Neural cell (in vitro differentiated cells): ENCODE results near the gene ADAM11. TPM values are rescaled to one million over a fixed set of nuclear protein-coding genes. Genes with fewer than 3 reads are reported as not detected.

Source experiments
- H2AFZ ChIP-seq: fragments of 200-600, 300-800 bp; sonication (generic), shearing (Covaris generic); 2 replicates; pipeline ENCODE4 v1.6.0; 2014; ENCODE audit warnings: low read depth, mild to moderate bottlenecking, antibody characterized with exemption, low read length, moderate library complexity
- H3F3A ChIP-seq: fragments of 200-600 bp; shearing (Covaris generic); 2 replicates; pipeline ENCODE4 v1.6.1; 2016; ENCODE audit warnings: mild to moderate bottlenecking, moderate library complexity, mixed read lengths, antibody characterized with exemption, low read length; ENCODE audit not compliant: insufficient read depth, poor library complexity, severe bottlenecking
- H3K27ac ChIP-seq: fragments of 200-600, 300-800 bp; sonication (generic), shearing (Covaris generic); 2 replicates; pipeline ENCODE4 v1.5.1; 2014; ENCODE audit warnings: mild to moderate bottlenecking, low read length, moderate library complexity
- H3K27me3 ChIP-seq: fragments of 300-800, 200-600 bp; sonication (generic), shearing (Covaris generic); 2 replicates; pipeline ENCODE4 v1.6.0; 2014; ENCODE audit warnings: mild to moderate bottlenecking, low read depth, low read length, moderate library complexity; ENCODE audit not compliant: insufficient read depth
- H3K36me3 ChIP-seq: fragments of 300-800, 200-600 bp; sonication (generic), shearing (Covaris generic); 2 replicates; pipeline ENCODE4 v1.5.1; 2014; ENCODE audit warnings: mild to moderate bottlenecking, antibody characterized with exemption, low read length, moderate library complexity; ENCODE audit not compliant: insufficient read depth
- H3K4me2 ChIP-seq: fragments of 300-800, 200-600 bp; sonication (generic), shearing (Covaris generic); 2 replicates; pipeline ENCODE4 v1.6.0; 2014; ENCODE audit warnings: mild to moderate bottlenecking, low read length
- H3K4me3 ChIP-seq: fragments of 300-800, 200-600 bp; sonication (generic), shearing (Covaris generic); 2 replicates; pipeline ENCODE4 v1.5.1; 2014; ENCODE audit warnings: mild to moderate bottlenecking, low read length, moderate library complexity
- H3K79me2 ChIP-seq: fragments of 200-600 bp; shearing (Covaris generic); replicated peaks from 2 replicates; pipeline ENCODE4 v1.6.0; 2014; ENCODE audit warnings: mild to moderate bottlenecking, low read length, moderate library complexity; ENCODE audit not compliant: insufficient read depth
- H3K9ac ChIP-seq: fragments of 300-800, 200-600 bp; sonication (generic), shearing (Covaris generic); 2 replicates; pipeline ENCODE4 v1.6.1; 2016; ENCODE audit warnings: mild to moderate bottlenecking, low read length, mixed read lengths
- H3K9me2 ChIP-seq: fragments of 200-600 bp; shearing (Covaris generic); 2 replicates; pipeline ENCODE4 v1.6.1; 2016; ENCODE audit warnings: mild to moderate bottlenecking, low read length, mixed read lengths; ENCODE audit not compliant: insufficient read depth
- H3K9me3 ChIP-seq: fragments of 200-600, 300-800 bp; sonication (generic), shearing (Covaris generic); 2 replicates; pipeline ENCODE4 v1.6.1; 2016; ENCODE audit warnings: mild to moderate bottlenecking, mixed run types, low read length, moderate library complexity, mixed read lengths
- H4K20me1 ChIP-seq: fragments of 200-600 bp; shearing (Covaris generic); 2 replicates; pipeline ENCODE4 v1.6.1; 2016; ENCODE audit warnings: mild to moderate bottlenecking, mixed run types; ENCODE audit not compliant: insufficient read depth
- EP300 ChIP-seq: fragments of 450-650 bp; conservative IDR thresholded peaks from 2 replicates; pipeline ENCODE4 v1.6.1; 2014; ENCODE audit warnings: antibody characterized with exemption, mild to moderate bottlenecking, moderate library complexity; ENCODE audit not compliant: poor library complexity, severe bottlenecking
- EZH2 ChIP-seq: fragments of 200-600, 300-800 bp; shearing (Covaris generic), sonication (generic); IDR thresholded peaks from 2 replicates; pipeline ENCODE4 v1.6.1; 2014; ENCODE audit warnings: antibody characterized with exemption, low read length, borderline replicate concordance, mild to moderate bottlenecking; ENCODE audit not compliant: insufficient read depth, poor library complexity, severe bottlenecking
- MXI1 ChIP-seq: fragments of 450-650 bp; conservative IDR thresholded peaks from 2 replicates; pipeline ENCODE4 v1.6.1; 2014; ENCODE audit warnings: antibody characterized with exemption, mild to moderate bottlenecking; ENCODE audit not compliant: poor library complexity, severe bottlenecking
- POLR2AphosphoS5 ChIP-seq: IDR thresholded peaks from 2 replicates; pipeline ENCODE4 v1.6.1; 2012
- RAD21 ChIP-seq: fragments of 450-650 bp; conservative IDR thresholded peaks from 2 replicates; pipeline ENCODE4 v1.6.1; 2014; ENCODE audit warnings: antibody characterized with exemption, mild to moderate bottlenecking, moderate library complexity
- SMC3 ChIP-seq: fragments of 450-650 bp; conservative IDR thresholded peaks from 2 replicates; pipeline ENCODE4 v1.6.1; 2014; ENCODE audit warnings: antibody characterized with exemption, mild to moderate bottlenecking, moderate library complexity; ENCODE audit not compliant: poor library complexity
- TAF1 ChIP-seq: IDR thresholded peaks from 2 replicates; pipeline ENCODE4 v1.6.1; 2012; ENCODE audit warnings: low read depth
- polyA plus RNA-seq: library from polyadenylated mRNA; depleted of rRNA; stranded (reverse); fragments of >200 nt; gene quantifications from 2 replicates; pipeline ENCODE4 v1.2.3, GENCODE V29; 2014
- TF ChIP-seq, protein P1 (sequence below): fragments of 450-650 bp; IDR thresholded peaks from 2 replicates; pipeline ENCODE4 v1.5.1; 2014; ENCODE audit warnings: antibody characterized with exemption, mild to moderate bottlenecking, moderate library complexity; ENCODE audit not compliant: poor library complexity, severe bottlenecking

ADAM11 gene
- polyA plus RNA-seq, 1 donor from 2014 or later, result 25.8 TPM

GRCh38 chr17:44775136-44775837, 16.5 kb downstream of the ADAM11 start:
- Histone ChIP-seq H3K4me3 (peak overlapping the region; percentile 92), H3K27ac (peak overlapping the region; percentile 28), H3F3A (no peaks in the 10 kb centered on the region), H3K27me3 (peaks cover 6% of the 10 kb centered on the region), H3K9me3 (no peaks in the 10 kb centered on the region), H2AFZ (peak overlapping the region; percentile 54), H3K79me2 (no peaks in the 10 kb centered on the region), H3K9ac (peak overlapping the region; percentile 54), H3K9me2 (no peaks in the 10 kb centered on the region), H4K20me1 (no peaks in the 10 kb centered on the region), H3K4me2 (peak overlapping the region; percentile 89), H3K36me3 (no peaks in the 10 kb centered on the region)
- peak; percentile 22 for TF ChIP-seq POLR2AphosphoS5
- peak; percentile 66 for TF ChIP-seq SMC3
- TF ChIP-seq, protein P1, sequence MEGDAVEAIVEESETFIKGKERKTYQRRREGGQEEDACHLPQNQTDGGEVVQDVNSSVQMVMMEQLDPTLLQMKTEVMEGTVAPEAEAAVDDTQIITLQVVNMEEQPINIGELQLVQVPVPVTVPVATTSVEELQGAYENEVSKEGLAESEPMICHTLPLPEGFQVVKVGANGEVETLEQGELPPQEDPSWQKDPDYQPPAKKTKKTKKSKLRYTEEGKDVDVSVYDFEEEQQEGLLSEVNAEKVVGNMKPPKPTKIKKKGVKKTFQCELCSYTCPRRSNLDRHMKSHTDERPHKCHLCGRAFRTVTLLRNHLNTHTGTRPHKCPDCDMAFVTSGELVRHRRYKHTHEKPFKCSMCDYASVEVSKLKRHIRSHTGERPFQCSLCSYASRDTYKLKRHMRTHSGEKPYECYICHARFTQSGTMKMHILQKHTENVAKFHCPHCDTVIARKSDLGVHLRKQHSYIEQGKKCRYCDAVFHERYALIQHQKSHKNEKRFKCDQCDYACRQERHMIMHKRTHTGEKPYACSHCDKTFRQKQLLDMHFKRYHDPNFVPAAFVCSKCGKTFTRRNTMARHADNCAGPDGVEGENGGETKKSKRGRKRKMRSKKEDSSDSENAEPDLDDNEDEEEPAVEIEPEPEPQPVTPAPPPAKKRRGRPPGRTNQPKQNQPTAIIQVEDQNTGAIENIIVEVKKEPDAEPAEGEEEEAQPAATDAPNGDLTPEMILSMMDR, result no peak
- TF ChIP-seq MXI1, result peak; percentile 98
- TF ChIP-seq EP300, result no peak
- no peak for TF ChIP-seq EZH2

GRCh38 chr17:44775838-44776621, 17.2 kb downstream of the ADAM11 start:
- H3F3A ChIP-seq, result no peaks in the 10 kb centered on the region
- H3K4me2 ChIP-seq, result peak overlapping the region; percentile 64
- peaks cover 6% of the 10 kb centered on the region for H3K27me3 ChIP-seq
- H3K9me2 ChIP-seq, result no peaks in the 10 kb centered on the region
- no peaks in the 10 kb centered on the region for H3K79me2 ChIP-seq
- no peaks in the 10 kb centered on the region for H3K9me3 ChIP-seq
- peak overlapping the region; percentile 92 for H3K4me3 ChIP-seq
- TF ChIP-seq EZH2, result no peak
- TF ChIP-seq MXI1, result no peak
- peak overlapping the region; percentile 60 for H3K9ac ChIP-seq
- H2AFZ ChIP-seq, result peak overlapping the region; percentile 67
- no peaks in the 10 kb centered on the region for H4K20me1 ChIP-seq
- H3K27ac ChIP-seq, result peak overlapping the region; percentile 18
- no peaks in the 10 kb centered on the region for H3K36me3 ChIP-seq

GRCh38 chr17:44776628-44777393, 18.0 kb downstream of the ADAM11 start:
- Histone ChIP-seq H3K4me3 (no peak overlapping the region), H3K4me2 (no peak overlapping the region), H2AFZ (no peak overlapping the region), H3K36me3 (no peaks in the 10 kb centered on the region), H4K20me1 (no peaks in the 10 kb centered on the region), H3F3A (no peaks in the 10 kb centered on the region), H3K79me2 (no peaks in the 10 kb centered on the region), H3K27ac (no peak overlapping the region), H3K9ac (no peak overlapping the region), H3K9me2 (no peaks in the 10 kb centered on the region), H3K27me3 (peaks cover 6% of the 10 kb centered on the region), H3K9me3 (no peaks in the 10 kb centered on the region)
- no peak for TF ChIP-seq POLR2AphosphoS5
- TF ChIP-seq SMC3, result no peak
- no peak for TF ChIP-seq TAF1
- no peak for TF ChIP-seq EZH2
- TF ChIP-seq RAD21, result no peak
